IPS-18c (cell line): ENCODE measurements around the gene LINGO3.
A peak's percentile ranks its signal among the peaks of the same experiment; 100 is the strongest.

ENCODE experiments used
- H3K4me3 ChIP-seq: 2 replicates; pipeline ENCODE4 v1.7.0; 2013; ENCODE audit warnings: low read depth, mild to moderate bottlenecking, low read length, moderate library complexity; ENCODE audit not compliant: insufficient read depth
- H3K9me3 ChIP-seq: one replicate; pipeline ENCODE4 v1.6.1; 2013; ENCODE audit warnings: mild to moderate bottlenecking, low read length, moderate library complexity; ENCODE audit not compliant: control insufficient read depth, insufficient read depth

LINGO3 gene

DNA sequence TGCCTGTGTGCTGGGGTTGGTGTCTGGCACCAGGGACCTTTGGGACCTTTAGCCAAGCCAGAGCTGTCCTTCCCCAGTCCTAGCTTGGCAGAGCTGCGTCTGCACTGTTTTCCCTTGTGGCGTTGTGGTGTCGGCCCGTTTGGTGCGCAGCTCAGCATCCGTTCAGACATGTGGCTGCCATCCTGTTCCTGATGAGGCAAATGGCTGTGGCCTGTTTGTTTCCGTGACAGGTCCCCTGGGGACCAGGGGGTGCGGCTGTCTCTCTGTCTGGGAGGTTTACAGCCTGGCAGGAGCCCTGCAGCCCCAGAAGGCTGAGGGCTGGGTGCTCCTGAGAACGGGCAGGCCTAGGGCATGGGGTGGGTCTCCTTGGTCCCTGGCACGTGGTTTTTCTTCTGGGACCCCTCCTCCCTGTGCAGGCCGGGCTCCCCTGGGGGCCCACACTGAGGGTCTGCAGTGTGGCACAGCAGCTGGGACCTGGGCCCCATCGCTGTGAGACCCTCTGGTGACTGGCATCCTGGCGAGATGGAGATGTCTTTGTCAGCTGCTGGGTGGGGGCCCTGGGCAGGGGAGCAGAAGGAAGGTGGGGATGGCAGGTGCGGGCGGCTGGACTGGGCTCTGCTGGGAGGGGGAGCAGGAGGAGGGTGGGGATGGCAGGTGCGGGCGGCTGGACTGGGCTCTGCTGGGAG is 24.5 kb upstream of the LINGO3 start:
- no peak overlapping the region for H3K4me3 ChIP-seq
- no peaks in the 10 kb centered on the region for H3K9me3 ChIP-seq

DNA sequence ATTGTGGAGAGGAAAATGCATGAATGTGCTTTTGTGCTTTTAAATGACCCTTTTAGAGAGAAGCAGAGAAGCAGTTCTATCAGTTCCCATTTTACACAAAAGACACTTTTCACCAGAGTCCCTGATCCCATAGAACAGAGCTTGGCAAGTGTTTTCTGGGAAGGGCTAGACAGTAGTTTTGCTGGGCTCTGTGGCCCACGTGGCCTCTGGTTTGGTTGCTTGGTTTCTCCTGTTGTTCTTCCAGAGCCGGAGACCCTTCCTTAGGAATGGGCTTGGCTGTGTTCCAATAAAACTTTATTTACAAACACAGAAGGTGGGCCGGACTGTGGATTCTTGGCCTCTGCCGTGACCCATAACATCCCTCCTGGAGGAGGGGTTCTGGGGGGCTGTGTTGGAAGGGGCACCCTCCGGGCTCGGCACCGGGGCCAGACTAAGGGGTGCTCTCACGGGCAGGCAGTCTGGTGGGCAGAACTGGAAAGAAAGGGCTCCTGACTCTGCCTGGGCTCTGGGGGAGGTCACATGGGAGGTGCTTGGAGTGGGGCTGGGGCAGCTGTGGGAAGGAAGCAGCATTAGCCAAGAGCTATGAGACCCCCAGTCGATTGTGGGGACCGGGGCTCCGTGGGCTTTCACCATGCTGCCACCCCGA is 23.8 kb upstream of the LINGO3 start:
- no peak overlapping the region for H3K4me3 ChIP-seq
- no peaks in the 10 kb centered on the region for H3K9me3 ChIP-seq

GRCh38 chr19:2330632-2331284 is 22.8 kb upstream of the LINGO3 start:
- no peak overlapping the region for H3K4me3 ChIP-seq
- no peaks in the 10 kb centered on the region for H3K9me3 ChIP-seq

DNA sequence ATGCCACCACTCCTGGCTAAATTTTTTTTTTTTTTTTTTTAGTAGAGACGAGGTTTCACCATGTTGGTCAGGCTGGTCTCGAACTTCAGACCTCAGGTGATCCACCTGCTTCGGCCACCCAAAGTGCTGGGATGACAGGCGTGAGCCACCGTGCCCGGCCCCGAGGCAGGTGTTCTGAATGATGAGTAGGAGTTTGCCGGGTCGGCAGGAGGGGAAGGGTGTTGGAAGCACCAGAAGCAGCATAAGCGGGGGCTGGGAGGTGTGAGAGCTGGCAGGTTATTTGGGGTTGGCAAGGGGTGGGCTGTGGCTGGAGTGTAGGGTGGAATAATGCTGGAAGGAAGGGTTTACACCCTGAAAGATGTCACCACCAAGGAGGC is 22.3 kb upstream of the LINGO3 start:
- H3K4me3 ChIP-seq, result no peak overlapping the region
- H3K9me3 ChIP-seq, result no peaks in the 10 kb centered on the region

GRCh38 chr19:2329501-2329916 is 21.6 kb upstream of the LINGO3 start:
- peak overlapping the region; percentile 88 for H3K4me3 ChIP-seq

GRCh38 chr19:2329149-2329478 is 21.2 kb upstream of the LINGO3 start:
- Histone ChIP-seq H3K4me3 (peak overlapping the region; percentile 88), H3K9me3 (no peaks in the 10 kb centered on the region)

More at GRCh38 chr19:2329501-2329916, 21.6 kb upstream of the LINGO3 start:
- H3K9me3 ChIP-seq, result no peaks in the 10 kb centered on the region

- Histone ChIP-seq H3K9me3 (no peaks in the 10 kb centered on the region), H3K4me3 (peak within 1 kb of the TSS; percentile 88)
These were observed 20.6 kb upstream of the LINGO3 start, which contains the start of the genes LSM7 and SPPL2B for GRCh38 chr19:2328401-2329148. TSS of gene LSM7 (minus strand) at chr19:2328586. CDS start at chr19:2328566, 20 bp downstream. TSS of gene SPPL2B (plus strand) at chr19:2328684. CDS start at chr19:2328710, 26 bp downstream.

GRCh38 chr19:2327773-2328400 is 19.9 kb upstream of the LINGO3 start:
- peak overlapping the region; percentile 88 for H3K4me3 ChIP-seq
- no peaks in the 10 kb centered on the region for H3K9me3 ChIP-seq

GRCh38 chr19:2326699-2327360 is 18.9 kb upstream of the LINGO3 start:
- H3K4me3 ChIP-seq, result no peak overlapping the region
- no peaks in the 10 kb centered on the region for H3K9me3 ChIP-seq

- Histone ChIP-seq H3K4me3 (no peak overlapping the region), H3K9me3 (no peaks in the 10 kb centered on the region)
These were observed 17.5 kb upstream of the LINGO3 start for GRCh38 chr19:2325281-2326046.

- no peak overlapping the region for H3K4me3 ChIP-seq
These were observed 16.4 kb upstream of the LINGO3 start for GRCh38 chr19:2324220-2324948.

DNA sequence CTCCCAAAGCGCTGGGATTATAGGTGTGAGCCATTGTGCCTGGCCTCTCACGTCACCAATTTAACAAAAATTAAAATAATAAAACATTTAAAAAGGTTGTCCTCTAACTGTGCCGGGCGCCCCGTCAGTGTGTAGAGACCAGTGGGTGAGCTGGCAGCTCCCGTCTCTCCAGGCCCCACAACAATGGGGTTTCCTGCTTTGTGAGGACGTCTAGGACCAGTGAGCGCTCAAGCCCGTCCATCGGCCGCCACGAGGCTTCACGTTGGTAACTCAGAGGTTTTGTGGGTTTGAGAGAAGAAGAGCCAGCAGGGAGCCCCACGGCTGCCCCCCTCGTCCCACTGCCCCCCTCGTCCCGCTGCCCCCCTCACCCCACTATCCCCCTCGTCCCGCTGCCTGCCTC is 15.8 kb upstream of the LINGO3 start:
- Histone ChIP-seq H3K9me3 (no peaks in the 10 kb centered on the region), H3K4me3 (no peak overlapping the region)

More at GRCh38 chr19:2324220-2324948, 16.4 kb upstream of the LINGO3 start:
- no peaks in the 10 kb centered on the region for H3K9me3 ChIP-seq

DNA sequence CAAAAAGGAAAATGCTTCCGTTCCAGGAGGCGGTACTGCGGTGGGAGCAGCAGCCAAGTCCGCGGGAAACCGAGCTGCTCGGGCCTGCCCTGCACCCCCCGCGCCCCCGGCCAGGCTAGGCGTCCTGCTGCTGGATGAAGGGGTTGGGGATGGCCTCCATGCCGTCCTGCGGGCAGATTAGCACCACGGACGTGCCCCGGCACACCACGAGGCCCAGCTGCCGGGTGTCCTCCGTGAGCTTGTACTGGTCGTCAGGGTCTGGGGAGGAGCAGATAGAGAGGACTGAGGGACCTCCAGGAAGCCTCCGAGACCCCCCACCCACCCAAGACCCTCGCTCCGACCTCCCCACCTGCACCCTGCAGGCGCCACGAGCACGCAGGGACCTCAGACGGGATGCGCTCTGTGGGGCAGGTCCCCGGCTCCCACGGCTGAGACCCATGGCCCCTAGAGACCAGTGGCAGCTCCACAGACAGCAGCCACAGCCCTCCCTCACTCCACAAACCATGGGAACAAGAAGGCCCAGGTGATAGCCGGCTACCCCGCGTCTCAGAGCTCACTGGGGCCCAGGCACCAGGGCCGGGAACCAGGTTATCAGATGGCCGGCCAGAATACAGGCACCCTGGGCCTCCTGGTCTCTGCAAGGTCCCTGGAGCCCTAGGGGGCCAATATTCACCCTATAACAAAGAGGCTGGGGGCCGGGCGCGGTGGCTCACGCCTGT is 13.8 kb upstream of the LINGO3 start:
- H3K4me3 ChIP-seq, result no peak overlapping the region
- no peaks in the 10 kb centered on the region for H3K9me3 ChIP-seq

DNA sequence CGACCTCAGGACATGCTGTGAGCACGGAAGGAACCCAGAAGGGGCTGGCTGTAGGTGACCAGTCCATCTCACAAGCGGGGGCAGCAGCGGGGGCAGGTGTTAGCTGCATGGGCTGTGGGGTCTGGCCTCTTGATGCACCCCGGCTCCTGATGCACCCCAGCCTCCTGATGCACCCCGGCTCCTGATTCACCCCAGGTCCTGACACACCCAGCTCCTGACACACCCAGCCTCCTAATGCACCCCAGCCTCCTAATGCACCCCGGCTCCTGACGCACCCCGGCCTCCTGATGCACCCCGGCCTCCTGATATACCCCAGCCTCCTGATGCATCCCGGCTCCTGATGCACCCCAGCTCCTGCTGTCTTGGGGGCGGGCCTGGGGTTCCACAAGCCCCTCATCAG is 13.0 kb upstream of the LINGO3 start:
- H3K9me3 ChIP-seq, result no peaks in the 10 kb centered on the region
- no peak overlapping the region for H3K4me3 ChIP-seq

GRCh38 chr19:2320049-2320448 is 12.1 kb upstream of the LINGO3 start:
- no peak overlapping the region for H3K4me3 ChIP-seq
- H3K9me3 ChIP-seq, result no peaks in the 10 kb centered on the region
